Measurements from ENCODE around the gene LRRFIP1.
A peak's percentile ranks its signal among the peaks of the same experiment; 100 is the strongest.
"Not testable (repeated sequence)": the region's sequence is repeated elsewhere in the genome, so short reads cannot be mapped to it uniquely, and the experiment has no call there.

The LRRFIP1 gene

GRCh38 chr2:237627441-237628246 lies at the start of gene LRRFIP1:
Gene LRRFIP1 (plus strand): TSS chr2:237627587. CDS start chr2:237627645, 58 bp downstream.
- DNase-seq: peak; percentile 50

- DNase-seq: no peak
These were observed 49.2 kb upstream of the LRRFIP1 start for GRCh38 chr2:237577956-237578870.

GRCh38 chr2:237581326-237581725 lies 46.1 kb upstream of the LRRFIP1 start:
- DNase-seq: no peak

- DNase-seq: peak; percentile 62
These were observed 45.3 kb upstream of the LRRFIP1 start for GRCh38 chr2:237581751-237582746.

GRCh38 chr2:237583385-237584295 lies 43.7 kb upstream of the LRRFIP1 start:
- no peak for DNase-seq

- DNase-seq: no peak
These were observed 41.7 kb upstream of the LRRFIP1 start for GRCh38 chr2:237585590-237586221.

GRCh38 chr2:237588044-237588696 lies 39.2 kb upstream of the LRRFIP1 start:
- no peak for DNase-seq

- DNase-seq: no peak
These were observed 36.9 kb upstream of the LRRFIP1 start, which contains the start of gene RAB17 for GRCh38 chr2:237590272-237591140. Gene RAB17 (minus strand): TSS chr2:237590734. CDS start chr2:237586154, 4,580 bp downstream.

- peak; percentile 29 for DNase-seq
These were observed 36.1 kb upstream of the LRRFIP1 start for GRCh38 chr2:237591141-237591881.

- DNase-seq: no peak
These were observed 34.9 kb upstream of the LRRFIP1 start for GRCh38 chr2:237592425-237592980.

- DNase-seq: no peak
These were observed 34.4 kb upstream of the LRRFIP1 start for GRCh38 chr2:237593036-237593435.

GRCh38 chr2:237593596-237594320 lies 33.6 kb upstream of the LRRFIP1 start:
- DNase-seq: no peak

- DNase-seq: no peak
These were observed 32.9 kb upstream of the LRRFIP1 start for GRCh38 chr2:237594514-237594871.

- not testable (repeated sequence) for DNase-seq
These were observed 31.4 kb upstream of the LRRFIP1 start for GRCh38 chr2:237595829-237596519.

- DNase-seq: no peak
These were observed 30.7 kb upstream of the LRRFIP1 start for GRCh38 chr2:237596520-237597195.

Measured in stimulated activated CD4-positive, alpha-beta T cell treated with anti-CD3 and anti-CD28 coated beads, Interleukin-15, amount 100 ng/mL, for 24 hours (primary cell).